HG03469 (cell line): Measurements from ENCODE around the gene NRXN2.
"Not testable (repeated sequence)": the region's sequence is repeated elsewhere in the genome, so short reads cannot be mapped to it uniquely, and the experiment has no call there.

Source experiments
- ATAC-seq: cut with Tn5 transposase; IDR thresholded peaks from one replicate; pipeline ENCODE4 v1.9.1; 2021; ENCODE audit warnings: mild to moderate bottlenecking, moderate library complexity, moderate number of reproducible peaks; ENCODE audit not compliant: unreplicated experiment

Gene NRXN2

DNA sequence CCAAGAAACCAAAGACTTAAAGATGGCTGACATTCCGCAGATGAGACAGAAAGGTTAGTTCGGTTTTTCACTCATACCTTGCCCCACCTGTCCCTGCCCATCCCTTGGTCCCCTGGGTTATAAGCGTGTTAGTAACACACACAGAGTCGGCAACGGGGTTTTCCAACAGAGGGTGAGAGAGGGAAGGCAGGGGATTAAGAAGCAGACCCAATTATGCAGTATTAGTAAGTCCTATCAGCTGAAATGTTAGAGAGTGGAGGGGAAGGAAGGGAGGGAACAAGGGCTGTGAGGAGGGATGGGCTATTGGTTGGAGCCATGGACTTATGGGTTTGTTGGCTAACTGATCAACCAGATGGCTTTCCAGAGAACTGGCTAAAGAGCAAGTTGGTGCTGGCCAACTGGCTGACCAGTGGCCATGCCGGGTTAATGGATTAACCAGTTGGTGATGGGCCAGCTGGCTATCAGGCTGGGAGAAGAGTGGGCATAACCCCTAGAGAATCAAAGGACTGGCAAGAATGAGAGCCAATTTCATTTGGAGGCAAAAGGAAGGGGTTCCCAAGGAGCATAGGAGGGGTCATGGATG lies 45.5 kb downstream of the NRXN2 start:
- no peak for ATAC-seq

- ATAC-seq: no peak
Observed at GRCh38 chr11:64676261-64676615, 46.8 kb downstream of the NRXN2 start.

DNA sequence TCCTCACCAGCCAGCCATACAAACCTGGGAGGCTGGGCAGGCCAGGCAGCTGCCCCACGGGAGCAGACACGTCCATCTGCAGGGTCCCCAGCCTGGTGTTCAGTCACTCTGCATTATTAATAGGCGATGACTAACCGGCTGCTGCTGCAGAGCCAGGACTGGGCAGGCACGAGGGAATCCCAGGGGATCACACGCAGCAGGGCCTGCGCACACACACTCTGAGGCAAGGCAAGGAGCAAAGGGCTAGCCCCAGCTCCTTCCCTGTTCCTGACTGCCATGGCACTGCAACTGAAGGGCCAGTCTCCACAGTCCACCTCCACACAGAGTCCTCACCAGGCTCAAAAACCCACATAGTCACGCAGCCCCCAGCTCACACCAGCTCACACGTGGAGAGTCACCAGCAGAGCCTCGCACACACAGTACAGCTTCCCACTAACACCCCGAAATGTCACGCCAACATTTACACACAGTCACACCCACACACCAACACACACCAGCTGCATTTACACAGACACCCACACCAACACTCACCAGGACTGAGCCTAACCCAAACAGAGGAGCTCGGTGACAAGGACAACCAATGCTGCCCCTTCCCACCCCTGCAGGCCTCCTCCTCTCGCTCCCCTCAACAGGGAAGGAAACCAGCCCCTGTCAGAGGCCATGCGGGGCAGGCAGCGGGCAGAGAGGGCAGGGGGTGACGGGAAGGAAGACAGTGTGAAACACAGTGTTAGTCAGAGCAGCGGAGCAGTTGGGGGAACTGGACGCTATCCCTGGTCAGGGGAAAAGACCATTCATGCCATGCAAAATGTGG lies 47.3 kb downstream of the NRXN2 start:
- no peak for ATAC-seq

DNA sequence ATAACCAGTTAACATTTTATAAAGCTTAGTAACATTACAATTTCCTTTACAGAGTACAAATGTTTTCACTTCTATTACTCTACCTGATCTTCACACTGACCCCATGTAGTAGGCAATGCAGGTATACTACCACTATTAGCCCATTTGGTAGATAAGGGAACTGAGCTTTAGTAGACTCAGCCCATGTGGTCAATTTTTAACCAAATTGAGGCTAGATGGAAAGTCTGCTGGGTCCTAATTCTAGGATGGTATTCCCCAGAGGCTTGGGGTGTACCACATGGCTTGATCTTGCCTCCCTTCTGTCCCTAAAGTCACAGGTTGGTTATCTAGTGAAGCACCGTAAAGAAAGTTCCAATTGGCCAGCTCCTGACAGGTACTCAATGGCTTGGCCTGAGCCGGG lies 48.2 kb downstream of the NRXN2 start:
- ATAC-seq: no peak

DNA sequence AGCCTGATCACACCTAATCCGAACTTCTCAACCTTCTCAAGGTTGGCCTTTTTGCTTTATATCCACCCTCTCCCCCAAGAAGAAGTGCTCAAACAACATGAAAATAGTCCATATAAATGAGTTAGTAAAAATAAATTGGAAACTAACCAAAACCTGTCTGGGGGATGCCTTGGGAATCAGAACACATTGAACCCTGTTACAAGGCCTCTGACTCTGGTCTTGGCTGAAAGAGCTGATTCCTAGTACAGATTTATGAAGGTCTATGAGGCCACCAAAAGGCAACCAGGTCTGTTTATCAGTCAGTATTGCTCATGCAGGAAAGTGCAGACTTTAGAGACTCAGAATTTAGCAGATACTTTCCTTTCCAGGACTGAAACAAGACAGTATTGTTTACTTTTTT lies 49.7 kb downstream of the NRXN2 start:
- no peak for ATAC-seq

DNA sequence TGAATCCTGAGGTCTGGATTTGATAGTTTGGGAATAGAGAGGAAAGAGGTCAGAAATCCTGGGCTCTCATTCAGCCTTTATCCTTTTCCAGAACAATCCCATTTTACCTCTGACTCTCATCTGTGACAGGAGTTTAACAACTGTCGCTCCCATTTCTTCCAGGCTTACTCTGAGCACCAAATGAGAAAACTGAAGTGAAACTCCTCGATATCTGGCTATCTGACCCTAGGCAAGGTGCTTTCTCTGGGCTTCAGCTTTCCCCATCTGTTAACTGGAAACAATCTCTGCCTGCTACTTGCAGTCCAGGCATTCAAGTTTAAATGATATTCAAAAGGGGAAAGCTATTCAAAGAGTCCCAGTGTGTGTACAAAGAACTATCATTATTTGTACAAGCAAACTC lies 50.1 kb downstream of the NRXN2 start:
- ATAC-seq: no peak

DNA sequence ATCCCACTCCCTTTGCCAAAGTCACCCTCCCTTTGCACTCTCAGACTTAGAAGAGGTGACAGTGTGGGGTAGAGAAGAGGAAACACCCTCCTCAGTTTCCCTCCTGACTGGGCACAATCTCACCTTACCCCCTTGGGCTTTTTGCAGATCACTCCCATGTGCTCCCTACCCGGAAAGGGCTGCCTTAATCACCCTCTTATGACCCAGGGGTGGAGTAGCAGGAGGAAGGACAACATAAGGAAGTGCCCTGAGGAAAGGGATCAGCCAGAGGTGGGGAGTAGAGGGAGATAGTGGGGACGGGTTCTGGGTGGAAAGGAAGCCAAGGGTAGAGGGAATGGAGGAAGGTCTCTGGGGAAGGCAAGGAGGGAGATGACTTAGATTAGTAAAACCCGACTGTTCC lies 52.0 kb downstream of the NRXN2 start:
- no peak for ATAC-seq

DNA sequence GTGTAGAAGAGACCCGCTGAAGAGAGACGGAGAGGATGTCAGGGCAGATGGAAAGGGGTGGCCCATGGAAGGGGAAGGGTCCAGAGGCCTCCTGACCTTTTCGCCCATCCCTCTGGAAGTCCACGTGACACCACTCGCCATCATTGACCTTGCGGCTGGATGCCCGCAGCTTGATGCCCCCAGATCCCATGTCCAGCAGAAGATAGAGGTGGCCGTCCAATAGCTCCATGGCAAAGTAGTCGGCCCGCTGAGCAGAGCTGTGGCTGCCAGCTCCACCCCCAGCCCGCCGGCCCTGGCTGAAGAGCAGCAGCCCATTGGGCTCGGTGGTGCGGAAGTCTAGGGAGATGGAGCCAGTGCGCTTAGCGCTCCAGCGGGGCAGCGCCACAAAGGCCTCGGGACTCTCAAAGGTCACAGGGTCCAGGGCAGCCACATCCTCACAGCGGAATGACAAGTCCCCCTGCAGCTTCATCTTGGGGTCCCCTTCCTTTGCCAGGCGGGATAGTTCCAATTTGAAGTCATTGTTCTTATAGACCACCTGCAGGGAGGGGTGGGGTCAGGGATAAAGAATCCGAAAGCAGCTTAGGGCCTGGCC lies 55.7 kb downstream of the NRXN2 start:
- ATAC-seq: no peak

- ATAC-seq: no peak
Observed at GRCh38 chr11:64665411-64665821, 57.6 kb downstream of the NRXN2 start.

DNA sequence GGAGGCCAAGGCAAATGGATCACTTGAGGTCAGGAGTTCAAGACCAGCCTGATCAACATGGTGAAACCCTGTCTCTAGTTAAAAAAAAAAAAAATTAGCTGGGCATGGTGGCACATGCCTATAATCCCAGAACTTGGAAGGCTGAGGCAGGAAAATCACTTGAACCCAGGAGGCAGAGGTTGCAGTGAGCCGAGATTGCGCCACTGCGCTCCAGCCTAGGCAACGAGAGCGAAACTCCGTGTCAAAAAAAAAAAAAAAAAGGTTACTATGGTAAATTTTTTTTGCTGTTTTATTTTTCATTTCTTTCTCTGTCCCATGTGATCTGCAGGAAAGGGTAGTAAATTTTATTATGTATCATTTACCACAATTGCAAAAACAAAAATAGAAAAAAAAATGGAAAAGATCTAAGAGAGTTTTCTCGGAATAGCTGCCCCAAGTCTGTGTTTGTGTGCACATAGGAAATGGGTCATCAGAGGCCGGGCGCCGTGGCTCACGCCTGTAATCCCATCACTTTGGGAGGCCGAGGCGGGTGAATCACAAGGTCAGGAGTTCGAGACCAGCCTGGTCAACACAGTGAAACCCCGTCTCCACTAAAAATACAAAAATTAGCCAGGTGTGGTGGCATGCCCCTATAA lies 58.6 kb downstream of the NRXN2 start:
- ATAC-seq: not testable (repeated sequence)

DNA sequence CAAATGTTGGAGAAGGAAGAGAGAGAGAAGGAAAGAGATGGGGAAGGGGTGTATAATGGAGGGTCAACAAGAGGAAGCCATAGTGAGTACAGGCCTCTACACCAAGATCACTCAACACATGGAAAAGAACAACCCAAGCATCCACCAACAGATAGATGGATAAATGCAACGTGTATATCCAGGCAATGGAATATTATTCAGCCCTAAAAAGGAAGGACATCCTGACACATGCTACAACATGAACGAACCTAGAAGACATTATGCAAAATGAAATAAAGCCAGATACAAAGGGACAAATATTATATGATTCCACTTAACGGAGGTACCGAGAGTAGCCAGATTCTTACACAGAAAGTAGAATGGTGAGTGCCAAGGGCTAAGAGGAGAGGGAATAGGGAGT lies 59.3 kb downstream of the NRXN2 start:
- no peak for ATAC-seq

DNA sequence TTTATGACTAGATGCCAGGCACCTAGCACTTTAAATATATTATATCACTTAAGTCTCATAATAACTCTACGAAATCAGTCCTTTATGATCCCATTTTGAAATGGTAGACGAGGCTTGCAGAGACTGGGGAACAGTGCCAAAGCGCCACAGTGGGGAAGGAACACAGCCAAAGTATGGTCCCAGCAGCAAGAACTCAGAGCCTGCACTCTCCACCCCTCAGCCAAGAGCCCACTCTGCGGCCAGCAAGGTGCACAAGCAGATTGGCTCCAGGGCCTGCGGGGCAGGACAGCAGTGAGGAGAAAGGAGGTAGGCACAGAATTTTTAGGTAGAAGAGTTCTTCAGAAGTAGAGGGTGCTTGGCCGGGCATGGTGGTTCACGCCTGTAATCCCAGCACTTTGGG lies 61.4 kb downstream of the NRXN2 start:
- ATAC-seq: no peak

DNA sequence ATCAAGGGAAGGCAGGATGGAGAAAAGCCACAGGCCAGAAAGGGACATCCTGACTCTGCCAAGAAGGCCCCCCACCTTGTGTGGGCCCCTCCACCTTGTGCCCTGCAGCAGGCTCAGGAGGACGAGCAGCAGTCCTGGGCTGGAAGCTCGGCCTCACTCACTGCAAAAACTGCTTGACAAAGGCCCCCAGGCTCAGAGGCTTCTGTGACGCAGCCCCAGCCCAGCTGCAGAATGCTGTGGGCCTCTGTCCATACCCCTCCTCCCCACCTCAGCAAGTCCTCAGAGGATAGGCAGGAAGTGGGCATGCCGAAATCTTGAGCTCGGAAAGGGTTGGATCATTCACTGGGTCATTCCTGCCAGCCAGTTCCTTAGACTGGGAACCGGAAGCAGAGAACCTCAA lies 61.9 kb downstream of the NRXN2 start:
- ATAC-seq: no peak

DNA sequence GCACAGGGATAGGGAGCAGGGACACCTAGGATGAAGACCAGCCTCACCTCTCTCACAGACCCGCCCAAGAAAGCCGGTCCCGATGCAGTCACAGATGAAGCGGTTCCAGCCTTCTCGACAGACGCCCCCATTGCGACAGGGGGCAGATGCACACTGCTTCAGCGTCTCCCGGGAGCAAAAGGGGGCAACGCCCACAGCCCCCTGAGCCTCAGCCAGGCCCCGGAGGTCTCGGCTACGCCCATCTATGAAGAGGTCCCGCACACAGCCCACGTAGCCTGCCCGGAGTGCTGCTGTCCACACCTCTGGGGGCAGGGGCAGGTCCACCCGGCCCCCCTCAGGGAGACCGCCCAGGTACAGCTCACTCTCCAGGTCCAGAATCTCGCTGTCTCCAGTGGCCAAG lies 62.3 kb downstream of the NRXN2 start:
- ATAC-seq: no peak

GRCh38 chr11:64660205-64660604 lies 62.8 kb downstream of the NRXN2 start:
- no peak for ATAC-seq

GRCh38 chr11:64659417-64660144 lies 63.4 kb downstream of the NRXN2 start:
- ATAC-seq: no peak

GRCh38 chr11:64658265-64658664 lies 64.7 kb downstream of the NRXN2 start:
- ATAC-seq: no peak

- ATAC-seq: no peak
Observed at GRCh38 chr11:64656862-64657261, 66.1 kb downstream of the NRXN2 start.

DNA sequence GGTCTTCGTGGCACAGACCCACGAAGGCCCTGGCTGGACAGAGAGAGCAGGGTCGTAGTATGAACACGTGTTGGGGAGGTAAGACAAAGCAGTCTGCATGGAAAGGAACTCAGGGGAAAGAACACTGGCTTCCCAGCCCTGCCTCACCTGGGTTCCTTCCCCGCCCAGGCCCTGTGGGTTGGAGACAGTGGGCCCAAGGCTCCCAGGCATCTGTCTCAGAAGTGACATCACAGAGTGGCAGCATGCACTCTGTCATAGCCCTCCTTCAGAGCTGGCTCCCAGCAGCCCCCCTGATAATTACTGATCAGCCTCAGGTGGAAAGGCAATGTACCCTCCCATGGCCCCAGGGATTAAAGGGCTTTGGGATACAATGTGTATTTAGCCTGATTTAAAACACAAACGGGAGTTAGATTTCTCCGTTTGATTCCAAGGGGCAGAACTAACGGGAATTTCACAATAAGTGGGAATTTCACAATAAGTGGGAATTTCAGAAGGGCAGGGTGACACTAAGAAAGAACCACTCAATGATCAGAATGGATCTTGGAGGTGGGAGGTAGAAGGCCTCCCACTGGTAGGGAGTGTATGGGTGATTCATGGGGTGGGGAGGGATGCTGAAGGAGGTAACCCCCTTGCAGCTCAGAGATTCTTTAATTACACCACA lies 66.9 kb downstream of the NRXN2 start:
- no peak for ATAC-seq

- ATAC-seq: no peak
Observed at GRCh38 chr11:64654958-64655541, 67.9 kb downstream of the NRXN2 start.
